Common myeloid progenitor, CD34-positive (primary cell): ENCODE data around the gene IL1RN.

Experiments used
- CTCF ChIA-PET: fragments of 350-600 bp; sonication (Branson Sonifier 250); formaldehyde crosslinking; loops from one replicate; lab custom pipeline; 2021; ENCODE audit warnings: antibody characterized with exemption; lab: Charles Lee
- POLR2A ChIA-PET: fragments of 350-600 bp; sonication (Branson Sonifier 250); formaldehyde crosslinking; loops from one replicate; lab custom pipeline; 2021; ENCODE audit warnings: antibody characterized with exemption; lab: Charles Lee
- DNase-seq, 3 donors: peaks; one replicate each; pipeline versions ENCODE4 v3.0.0 to v3.0.0-alpha.2; 2013
- H3K27ac ChIP-seq, 2 experiments: 1 replicate in 1 of 2; 2 replicates in 1 of 2; pipeline ENCODE4 v1.7.0; 2013; ENCODE audit warnings: inconsistent platforms in 2 of 2, low read length in 2 of 2, mild to moderate bottlenecking in 2 of 2, low read depth in 1 of 2, moderate library complexity in 1 of 2; ENCODE audit not compliant: severe bottlenecking in 2 of 2, insufficient read depth in 1 of 2, poor library complexity in 1 of 2
- H3K27me3 ChIP-seq, 5 experiments: replicated peaks in 2 of 5; 1 replicate in 3 of 5; 2 replicates in 2 of 5; pipeline versions ENCODE4 v1.6.1 to v1.7.0; 2013; ENCODE audit warnings: low read length in 4 of 5, mild to moderate bottlenecking in 2 of 5, moderate library complexity in 2 of 5, inconsistent platforms in 1 of 5; ENCODE audit not compliant: insufficient read depth in 5 of 5, control insufficient read depth in 4 of 5
- H3K36me3 ChIP-seq, 4 experiments: 1 replicate in 2 of 4; 2 replicates in 2 of 4; pipeline versions ENCODE4 v1.6.1 to v1.7.0; 2013; ENCODE audit warnings: low read length in 3 of 4, control low read depth in 1 of 4, mild to moderate bottlenecking in 1 of 4; ENCODE audit not compliant: control insufficient read depth in 4 of 4, insufficient read depth in 4 of 4
- H3K4me1 ChIP-seq, 4 experiments: 1 replicate in 3 of 4; 2 replicates in 1 of 4; pipeline versions ENCODE4 v1.6.1 to v1.7.1; 2013; ENCODE audit warnings: low read length in 3 of 4, mild to moderate bottlenecking in 3 of 4, control low read depth in 1 of 4, inconsistent platforms in 1 of 4, moderate library complexity in 1 of 4; ENCODE audit not compliant: control insufficient read depth in 4 of 4, insufficient read depth in 4 of 4; ENCODE audit errors: control extremely low read depth in 1 of 4
- H3K4me3 ChIP-seq, 7 experiments: 1 replicate in 4 of 7; 2 replicates in 3 of 7; pipeline versions ENCODE4 v1.5.1 to v1.7.0; 2013; ENCODE audit warnings: mild to moderate bottlenecking in 7 of 7, low read length in 6 of 7, moderate library complexity in 6 of 7, inconsistent platforms in 2 of 7, low read depth in 2 of 7, control low read depth in 1 of 7; ENCODE audit not compliant: insufficient read depth in 4 of 7, control insufficient read depth in 1 of 7; ENCODE audit errors: extremely low read depth in 1 of 7
- H3K9me3 ChIP-seq, 5 experiments: 1 replicate in 4 of 5; 2 replicates in 1 of 5; pipeline versions ENCODE4 v1.6.1 to v1.7.1; 2013; ENCODE audit warnings: low read length in 4 of 5, mild to moderate bottlenecking in 2 of 5, inconsistent platforms in 1 of 5, low read depth in 1 of 5, moderate library complexity in 1 of 5; ENCODE audit not compliant: control insufficient read depth in 4 of 5, insufficient read depth in 2 of 5; ENCODE audit errors: control extremely low read depth in 1 of 5
- WGBS: methylation state at CpG from one replicate; pipeline ENCODE4 v1.1.5; 2013; ENCODE audit not compliant: insufficient coverage; 5-methylcytosine and 5-hydroxymethylcytosine counted together

Gene IL1RN

DNA sequence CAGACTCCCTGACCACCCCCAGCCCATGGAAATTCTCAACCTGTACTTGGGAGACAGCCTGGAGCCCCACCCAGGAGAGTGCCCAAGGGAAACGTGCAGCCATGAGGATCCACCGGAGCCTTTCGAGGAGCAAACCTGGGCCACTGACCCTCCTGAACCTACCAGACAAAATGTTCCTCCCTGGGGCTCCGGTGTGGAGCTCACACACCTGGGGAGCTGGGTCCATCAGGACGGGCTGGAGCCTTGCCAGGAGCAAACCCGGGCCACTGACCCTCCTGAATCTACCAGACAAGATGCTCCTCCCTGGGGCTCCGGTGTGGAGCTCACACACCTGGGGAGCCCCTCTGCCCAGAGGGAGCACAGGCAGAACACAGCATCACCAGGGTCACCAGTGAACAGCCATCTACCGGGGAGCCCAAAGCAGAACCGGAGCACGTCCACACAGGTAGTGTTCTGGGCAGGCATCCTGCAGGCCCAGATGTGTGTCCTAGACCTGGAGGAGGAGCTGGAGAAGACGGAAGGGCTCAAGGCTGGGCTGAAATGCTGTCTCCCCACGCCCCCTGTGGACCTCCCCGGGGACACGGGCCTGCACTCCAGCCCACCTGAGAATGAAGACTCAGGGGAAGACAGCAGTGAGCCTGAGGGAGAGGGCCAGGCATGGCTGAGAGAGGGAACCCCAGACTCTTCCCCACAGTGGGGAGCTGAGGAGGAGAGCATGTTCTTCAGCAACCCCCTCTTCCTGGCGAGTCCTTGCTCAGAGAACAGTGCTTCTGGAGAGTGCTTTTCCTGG is 55.3 kb downstream of the IL1RN start:
- Histone ChIP-seq H3K27me3 (no peaks in the 10 kb centered on the region), H3K27ac (no peak overlapping the region), H3K4me3 (no peak overlapping the region), H3K4me1 (peaks cover 0 to 38% (median 34%) of the 10 kb centered on the region in 4 experiments), H3K36me3 (peaks cover 14 to 83% (median 44%) of the 10 kb centered on the region in 4 experiments), H3K9me3 (no peaks in the 10 kb centered on the region)
- POLR2A ChIA-PET, result no interaction called here
- no peak for DNase-seq
- CTCF ChIA-PET, result interaction anchor here (0.8 to 7.3 kb wide), 15 partner anchors 8 to 102 kb away, joined by 3 to 66 read pairs (median 5); partner anchors contain the start of gene PSD4
- 98% methylated on average over 14 of the region's 15 CpGs for WGBS

- no peak for DNase-seq
- H3K27ac ChIP-seq, result no peak overlapping the region
- no peaks in the 10 kb centered on the region for H3K27me3 ChIP-seq
- H3K4me1 ChIP-seq, result peaks cover 0 to 38% (median 33%) of the 10 kb centered on the region in 4 experiments
- no peaks in the 10 kb centered on the region for H3K9me3 ChIP-seq
- ChIA-PET CTCF (interaction anchor here (0.8 to 7.3 kb wide), 13 partner anchors 9 to 103 kb away, joined by 3 to 66 read pairs (median 5); partner anchors contain the start of gene PSD4), POLR2A (no interaction called here)
- no peak overlapping the region for H3K4me3 ChIP-seq
- H3K36me3 ChIP-seq, result peaks cover 14 to 83% (median 44%) of the 10 kb centered on the region in 4 experiments
- 100% methylated on average over 4 of the region's 8 CpGs for WGBS
These were observed 55.9 kb downstream of the IL1RN start for GRCh38 chr2:113183264-113183663.
